Amniotic epithelial cell (primary cell): ENCODE results near the gene ITGA11.
A peak's percentile ranks its signal among the peaks of the same experiment; 100 is the strongest.

Source experiments
- DNase-seq: peaks from one replicate; pipeline ENCODE4 v3.0.0-alpha.2; 2010; ENCODE audit warnings: low read depth

The ITGA11 gene

DNA sequence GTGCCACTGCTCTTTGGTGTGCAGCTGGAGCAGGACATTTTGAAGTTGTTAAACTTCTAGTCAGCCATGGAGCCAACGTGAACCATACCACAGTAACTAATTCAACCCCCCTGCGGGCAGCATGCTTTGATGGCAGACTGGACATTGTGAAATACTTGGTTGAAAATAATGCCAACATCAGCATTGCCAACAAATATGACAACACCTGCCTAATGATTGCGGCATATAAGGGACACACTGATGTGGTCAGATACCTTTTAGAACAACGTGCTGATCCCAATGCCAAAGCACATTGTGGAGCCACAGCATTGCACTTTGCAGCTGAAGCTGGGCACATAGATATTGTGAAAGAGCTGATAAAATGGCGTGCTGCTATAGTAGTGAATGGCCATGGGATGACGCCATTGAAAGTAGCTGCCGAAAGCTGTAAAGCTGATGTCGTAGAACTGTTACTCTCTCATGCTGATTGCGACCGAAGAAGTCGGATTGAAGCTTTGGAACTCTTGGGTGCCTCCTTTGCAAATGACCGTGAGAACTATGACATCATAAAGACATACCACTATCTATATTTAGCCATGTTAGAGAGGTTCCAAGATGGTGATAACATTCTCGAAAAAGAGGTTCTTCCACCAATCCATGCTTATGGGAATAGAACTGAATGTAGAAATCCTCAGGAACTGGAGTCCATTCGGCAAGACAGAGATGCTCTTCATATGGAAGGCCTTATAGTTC is 142.2 kb downstream of the ITGA11 start:
- no peak for DNase-seq

DNA sequence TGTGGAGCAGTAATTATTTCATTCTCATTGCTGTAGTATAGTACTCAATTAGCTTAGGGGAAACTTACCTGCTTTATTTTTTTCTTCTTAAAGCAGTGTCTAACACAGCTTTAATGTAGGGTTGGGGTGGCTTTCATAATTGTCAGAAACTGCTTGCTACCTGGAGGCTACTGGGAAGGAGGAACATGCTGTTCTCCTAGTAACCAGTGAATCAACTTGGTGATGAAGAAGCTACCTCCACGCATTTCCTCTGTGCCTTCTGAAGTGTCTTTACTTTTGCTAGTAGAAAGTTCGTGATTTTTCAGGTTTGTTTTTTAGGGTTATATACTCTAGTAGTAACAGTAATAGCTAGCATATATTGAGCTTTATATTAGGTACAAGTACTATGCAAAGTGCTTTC is 142.9 kb downstream of the ITGA11 start:
- DNase-seq: no peak

DNA sequence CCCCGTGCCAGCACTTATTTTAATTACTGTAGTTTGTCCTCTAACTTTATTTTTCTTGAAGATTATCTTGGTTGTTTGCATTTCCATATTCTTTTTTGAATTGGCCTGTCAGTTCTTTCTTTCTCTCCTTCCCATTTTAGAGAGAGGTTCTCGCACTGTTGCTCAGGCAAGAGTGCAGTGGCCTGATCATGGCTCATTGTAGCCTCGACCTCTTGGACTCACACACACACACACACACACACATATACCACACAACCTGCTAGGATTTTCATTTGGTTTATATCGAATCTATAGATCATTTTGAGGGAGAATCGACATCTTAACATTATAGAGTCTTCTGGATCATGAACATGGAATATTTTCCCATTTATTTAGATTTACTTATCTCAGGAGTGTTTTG is 145.7 kb downstream of the ITGA11 start:
- no peak for DNase-seq

DNA sequence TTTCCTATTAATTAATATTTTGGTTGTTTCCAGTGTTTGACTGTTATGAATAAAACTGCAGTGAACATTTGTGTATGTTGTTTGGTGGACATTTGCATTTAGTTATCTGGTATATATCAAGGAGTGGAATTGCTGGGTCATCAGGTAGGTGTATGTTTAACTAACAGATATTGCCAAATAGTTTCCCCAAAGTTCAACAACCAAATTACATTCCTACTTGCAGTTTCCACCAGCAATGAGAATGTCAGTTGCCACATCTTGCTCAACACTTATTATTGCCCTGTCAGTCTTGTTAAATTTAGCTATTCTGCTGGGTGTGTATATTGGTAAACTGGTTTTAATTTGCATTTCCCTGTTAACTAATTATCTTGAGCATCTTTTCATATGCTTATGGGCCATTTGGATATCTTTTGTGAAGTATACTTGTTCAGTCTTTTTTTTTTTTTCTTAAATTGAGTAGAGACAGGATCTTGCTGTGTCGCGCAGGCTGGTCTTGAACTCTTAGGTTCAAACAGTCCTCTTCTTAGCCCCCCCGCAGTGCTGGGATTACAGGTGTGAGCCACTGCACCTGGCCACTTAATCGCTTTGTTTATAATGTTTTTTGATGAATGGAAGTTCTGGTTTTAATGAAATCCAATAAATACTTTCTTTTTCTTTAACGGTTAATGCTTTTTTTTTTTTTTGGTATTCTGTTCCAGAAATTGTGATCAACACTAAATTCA is 146.5 kb downstream of the ITGA11 start:
- DNase-seq: peak; percentile 48

DNA sequence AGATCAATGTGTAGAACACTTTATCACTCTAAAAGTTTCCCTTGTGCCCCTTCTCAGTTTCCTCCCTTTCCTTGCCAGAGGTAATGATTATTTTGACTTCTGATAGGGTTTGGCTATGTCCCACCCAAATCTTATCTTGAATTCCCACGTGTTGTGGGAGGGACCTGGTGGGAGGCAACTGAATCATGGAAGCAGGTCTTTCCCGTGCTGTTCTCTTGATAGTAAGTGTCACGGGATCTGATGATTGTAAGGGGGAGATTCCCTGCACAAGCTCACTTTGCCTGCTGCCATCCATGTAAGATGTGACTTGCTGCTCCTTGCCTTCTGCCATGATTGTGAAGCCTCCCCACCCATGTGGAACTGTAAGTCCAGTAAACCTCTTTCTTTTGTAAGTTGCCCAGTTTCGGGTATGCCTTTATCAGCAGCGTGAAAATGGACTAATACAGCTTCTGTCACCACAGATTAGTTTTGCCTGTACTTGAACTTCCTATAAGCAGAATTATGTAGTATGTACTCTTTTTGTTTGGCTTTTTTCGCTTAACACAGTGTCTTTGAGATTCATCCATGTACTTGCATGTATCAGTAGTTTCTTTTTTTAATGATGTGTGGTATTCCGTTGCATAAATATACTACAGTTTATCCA is 147.2 kb downstream of the ITGA11 start:
- DNase-seq: no peak

DNA sequence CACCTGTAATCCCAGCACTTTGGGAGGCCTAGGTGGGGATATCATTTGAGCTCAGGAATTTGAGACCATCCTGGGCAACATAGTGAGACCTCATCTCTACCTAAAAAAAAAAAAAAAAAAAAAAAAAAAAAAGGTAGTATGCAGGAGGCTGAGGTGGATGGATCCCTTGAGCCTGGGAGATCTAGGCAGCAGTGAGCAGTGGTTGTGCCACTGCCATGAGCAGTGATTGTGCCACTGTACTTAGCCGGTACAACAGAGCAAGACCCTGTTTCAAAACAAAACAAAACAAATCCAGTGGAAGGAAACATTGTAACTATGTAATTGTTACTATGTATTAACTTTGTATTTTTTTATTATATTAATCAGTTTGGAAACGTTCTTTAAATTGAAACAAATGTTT is 148.6 kb downstream of the ITGA11 start:
- no peak for DNase-seq

DNA sequence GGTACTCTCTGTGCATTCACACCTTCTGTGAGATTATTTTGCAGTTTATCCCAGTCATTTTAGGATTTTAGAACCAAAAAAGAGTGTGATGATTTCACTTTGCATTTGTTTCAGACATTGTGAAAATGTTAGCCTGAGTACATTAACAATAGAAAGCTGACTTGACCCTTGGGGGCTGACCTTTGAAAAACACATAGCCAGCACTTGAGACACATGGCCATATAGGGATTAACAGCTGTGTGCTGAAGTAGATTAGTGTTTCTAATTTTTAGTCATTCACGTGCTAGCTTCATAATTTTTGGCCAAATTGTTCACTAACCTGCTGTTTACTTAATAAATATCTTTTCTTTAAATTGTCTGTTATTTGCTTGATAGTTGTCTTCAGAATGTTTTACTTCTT is 151.0 kb downstream of the ITGA11 start:
- DNase-seq: no peak

DNA sequence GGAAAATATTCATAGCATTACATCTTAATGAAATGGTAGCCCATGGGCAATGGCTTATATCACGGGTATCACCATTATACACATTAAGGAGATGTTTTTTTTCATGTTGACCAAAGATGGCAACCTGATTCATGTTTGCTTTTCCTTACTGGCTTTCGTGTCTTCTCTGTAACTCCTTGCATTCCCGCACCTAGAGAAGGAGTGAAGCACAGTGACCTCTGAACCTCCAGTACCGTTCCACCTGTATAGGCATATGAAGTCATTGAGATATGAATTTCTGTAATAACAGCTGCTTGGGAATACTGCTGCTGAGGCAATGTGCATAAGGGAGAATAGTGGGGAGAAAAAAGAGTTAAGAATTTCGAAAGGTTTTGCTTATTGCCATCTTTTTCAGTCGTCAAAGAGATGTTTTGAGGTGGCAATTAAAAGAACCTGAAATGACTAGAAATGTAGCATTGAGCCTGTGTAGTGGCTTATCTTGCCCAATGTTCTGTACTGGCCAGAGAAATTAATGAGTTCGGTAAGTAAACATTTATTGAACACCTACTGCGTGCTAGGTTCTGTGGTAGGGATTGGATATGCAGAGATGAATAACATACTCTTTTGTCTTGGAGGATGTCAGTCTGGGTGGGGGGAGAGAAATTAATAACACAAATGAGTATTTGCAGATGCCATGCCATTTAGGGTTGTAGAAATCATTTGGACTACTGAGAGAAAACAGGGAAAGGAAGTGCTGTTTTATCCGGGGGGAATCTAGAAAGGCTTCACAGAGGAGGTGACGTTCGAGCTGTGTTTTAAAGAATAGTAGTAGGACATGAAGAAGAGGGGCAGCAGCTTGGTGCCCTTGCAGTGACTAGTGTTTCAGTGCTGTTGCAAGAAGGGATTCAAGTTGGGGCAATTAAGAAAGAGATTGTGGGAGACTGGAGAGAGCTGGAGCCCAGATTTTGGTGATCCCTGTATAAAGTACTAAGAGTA is 151.9 kb downstream of the ITGA11 start:
- DNase-seq: no peak

DNA sequence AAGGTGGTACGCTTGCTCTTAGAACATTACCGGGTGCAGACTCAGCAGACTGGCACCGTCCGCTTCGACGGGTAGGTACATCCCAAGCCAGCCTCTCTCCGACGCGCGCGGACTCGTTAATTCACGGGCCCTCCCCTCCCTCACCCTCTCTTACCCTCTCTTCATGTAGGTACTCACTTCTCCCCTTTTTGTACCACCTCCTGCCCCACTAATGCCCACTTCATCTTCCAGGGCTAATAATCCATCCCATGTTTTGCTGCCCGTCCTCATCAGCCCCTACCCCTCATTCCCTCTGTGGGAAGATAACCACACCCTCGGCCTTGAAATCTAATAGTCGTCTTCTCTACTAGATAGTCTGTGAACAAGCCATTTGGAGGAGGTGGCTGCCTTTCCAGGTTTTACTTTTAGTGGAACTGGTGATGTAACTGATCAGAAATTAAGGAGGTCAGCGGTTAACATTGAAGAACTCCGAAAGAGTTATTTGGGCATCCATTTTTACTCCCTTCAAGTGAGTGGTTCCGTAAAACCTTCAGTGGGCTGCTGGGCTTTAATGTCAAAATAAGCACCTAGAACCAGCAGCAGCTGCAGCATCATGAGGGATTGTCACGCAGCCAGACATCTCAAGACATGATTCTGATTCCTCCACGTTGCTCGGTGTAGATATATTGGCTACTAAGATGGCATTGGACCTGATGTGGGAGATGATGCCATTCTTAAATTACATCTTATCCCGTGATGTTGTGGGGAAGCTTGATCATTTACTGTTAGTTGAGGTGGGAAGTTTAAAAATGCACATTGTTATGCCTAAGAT is 153.2 kb downstream of the ITGA11 start:
- peak; percentile 36 for DNase-seq

DNA sequence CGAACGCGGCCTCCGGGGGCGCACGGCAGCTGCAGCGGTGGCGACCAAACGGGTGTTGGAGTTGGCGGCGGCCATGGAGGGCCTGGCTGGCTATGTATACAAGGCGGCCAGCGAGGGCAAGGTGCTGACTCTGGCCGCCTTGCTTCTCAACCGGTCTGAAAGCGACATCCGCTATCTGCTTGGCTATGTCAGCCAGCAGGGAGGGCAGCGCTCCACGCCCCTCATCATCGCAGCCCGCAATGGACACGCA is 153.7 kb downstream of the ITGA11 start:
- no peak for DNase-seq

DNA sequence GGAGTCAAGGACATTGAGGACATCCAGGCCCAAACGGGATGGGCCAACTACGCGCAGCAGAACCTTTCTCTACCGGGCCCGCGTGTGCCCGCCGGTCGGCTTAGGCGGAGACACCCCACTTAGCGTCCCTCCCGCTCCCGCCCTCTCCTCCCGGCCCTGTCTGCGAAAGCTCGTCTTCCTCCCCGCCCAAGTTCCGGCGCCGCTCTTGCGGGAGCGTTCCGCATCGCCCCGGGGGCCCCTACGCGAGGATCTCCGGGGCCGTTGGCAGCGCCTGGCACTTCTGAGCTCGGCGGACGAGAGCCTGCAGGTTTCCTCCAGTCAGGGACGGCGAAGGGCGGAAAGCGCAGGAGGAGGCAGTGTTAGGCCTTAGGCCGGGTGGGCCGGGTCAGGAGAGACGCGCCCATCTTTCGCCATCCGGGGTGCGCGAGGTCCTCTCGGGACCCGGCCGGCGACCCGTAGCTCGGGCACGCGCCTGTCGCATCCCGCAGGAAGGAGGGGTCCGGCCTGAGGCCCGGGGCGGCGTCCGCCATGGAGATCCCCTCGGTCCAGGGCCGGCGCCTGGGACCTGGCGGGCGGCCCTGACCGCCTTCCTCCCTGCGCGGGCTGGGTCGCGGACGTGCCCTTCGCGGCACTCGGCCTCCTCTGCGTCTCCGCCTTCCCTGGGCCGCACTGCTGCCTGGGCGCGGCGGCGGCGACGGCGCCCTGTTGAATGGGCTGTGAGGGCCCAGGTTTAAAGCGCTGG is 154.2 kb downstream of the ITGA11 start, which contains the start of gene FEM1B:
Gene FEM1B, plus strand, starts transcription at position 143 of the 742 bp plus-strand sequence. CDS start 673 bp downstream, outside the sequence.
- DNase-seq: peak; percentile 91

DNA sequence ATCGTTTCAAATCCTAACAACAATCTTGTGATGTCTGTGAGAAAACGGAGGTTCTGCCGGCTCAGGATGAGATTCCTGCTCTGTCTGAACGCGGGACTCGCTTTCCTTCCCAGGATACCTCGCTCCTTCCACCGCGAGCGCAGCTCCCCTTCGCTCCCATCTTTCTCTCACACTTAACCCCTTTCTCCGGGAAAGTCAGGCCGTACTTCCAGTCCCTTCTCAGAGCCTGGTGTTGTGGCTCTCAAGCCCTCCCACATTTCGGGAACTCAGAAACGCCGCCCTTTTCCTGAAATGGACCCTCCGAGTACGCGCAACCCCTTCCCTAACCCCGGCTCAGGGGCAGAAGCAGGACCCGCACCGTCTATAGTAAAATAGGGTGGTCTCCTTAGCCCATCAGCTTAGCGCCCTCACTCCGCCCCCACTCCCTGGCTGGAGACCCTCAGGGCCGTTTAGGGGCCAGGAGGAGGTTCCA is 154.8 kb downstream of the ITGA11 start:
- peak; percentile 56 for DNase-seq

DNA sequence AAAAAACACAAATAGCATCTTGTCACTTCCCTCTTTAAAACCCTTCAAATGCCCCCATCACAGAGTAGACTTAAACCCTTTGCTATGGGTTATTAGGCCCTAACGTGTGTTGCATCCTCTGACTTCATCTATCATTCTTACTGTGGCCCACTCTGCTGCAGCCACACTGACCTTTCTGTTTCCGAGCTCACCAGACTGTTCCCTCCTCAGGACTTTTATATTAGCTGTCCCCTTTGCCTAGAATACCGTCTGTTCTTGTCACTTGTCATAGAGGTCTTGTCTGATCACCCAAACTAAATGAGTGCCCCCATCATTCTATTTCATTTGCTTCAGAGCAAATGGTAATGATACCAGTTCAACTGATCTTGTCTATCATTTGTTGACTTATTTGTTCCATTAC is 155.3 kb downstream of the ITGA11 start:
- DNase-seq: no peak

DNA sequence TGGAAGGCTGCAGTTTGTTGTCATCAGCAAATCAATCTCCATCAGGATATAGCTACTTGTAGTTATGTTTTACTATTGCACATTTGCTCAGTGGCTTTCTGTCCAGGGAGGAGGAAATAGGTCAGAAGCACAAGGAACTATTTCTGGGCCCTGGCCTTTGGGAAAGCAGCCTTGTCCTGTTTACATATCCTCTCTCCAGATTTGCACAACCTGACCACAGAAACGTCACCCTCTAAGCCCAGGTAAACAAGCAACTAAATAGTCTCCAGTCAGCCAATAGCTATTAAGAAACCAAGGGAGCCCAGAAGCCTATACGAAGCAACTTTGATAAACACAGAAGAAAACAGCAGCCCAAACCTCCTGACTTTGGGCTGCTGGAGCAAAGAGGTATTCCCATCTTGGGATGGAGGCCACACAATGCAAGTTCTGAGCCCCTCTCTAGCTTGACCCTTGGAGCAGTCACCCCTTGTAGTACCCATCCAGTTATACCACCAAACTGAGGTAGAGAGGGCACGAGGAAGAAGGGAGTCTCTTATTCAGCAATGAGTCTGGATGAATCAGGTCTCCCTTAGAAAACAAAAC is 156.7 kb downstream of the ITGA11 start:
- DNase-seq: peak; percentile 88

DNA sequence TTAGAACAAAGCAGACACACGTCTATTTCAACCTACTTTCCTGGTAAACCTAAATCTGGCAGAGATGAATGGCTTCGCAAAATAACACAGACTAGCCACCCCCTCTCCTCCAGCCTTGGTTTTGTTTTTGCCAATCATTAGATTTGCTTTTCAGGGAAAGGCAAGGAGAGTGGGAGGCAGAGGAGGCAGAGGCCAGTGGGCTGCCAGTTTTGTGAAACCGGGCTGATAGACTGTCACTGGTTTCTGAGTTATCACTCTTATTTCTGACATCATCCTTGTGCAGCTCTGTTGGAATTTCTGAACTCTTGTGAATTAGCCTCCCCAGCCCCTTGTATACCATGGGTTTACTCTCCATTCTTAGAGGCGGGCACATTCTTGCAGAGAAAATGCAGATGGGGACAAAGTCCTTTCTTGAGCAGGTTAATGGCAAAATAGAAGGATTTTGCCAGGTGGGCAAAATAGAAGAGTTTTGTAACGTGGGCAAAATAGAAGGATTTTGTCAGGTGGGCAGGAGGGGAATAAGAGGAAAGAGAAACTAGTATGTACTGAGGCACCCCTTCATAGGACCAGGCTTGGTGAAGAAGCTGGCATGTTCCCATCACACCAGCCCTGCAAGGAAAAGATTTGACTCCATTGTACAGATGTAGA is 157.6 kb downstream of the ITGA11 start:
- no peak for DNase-seq

DNA sequence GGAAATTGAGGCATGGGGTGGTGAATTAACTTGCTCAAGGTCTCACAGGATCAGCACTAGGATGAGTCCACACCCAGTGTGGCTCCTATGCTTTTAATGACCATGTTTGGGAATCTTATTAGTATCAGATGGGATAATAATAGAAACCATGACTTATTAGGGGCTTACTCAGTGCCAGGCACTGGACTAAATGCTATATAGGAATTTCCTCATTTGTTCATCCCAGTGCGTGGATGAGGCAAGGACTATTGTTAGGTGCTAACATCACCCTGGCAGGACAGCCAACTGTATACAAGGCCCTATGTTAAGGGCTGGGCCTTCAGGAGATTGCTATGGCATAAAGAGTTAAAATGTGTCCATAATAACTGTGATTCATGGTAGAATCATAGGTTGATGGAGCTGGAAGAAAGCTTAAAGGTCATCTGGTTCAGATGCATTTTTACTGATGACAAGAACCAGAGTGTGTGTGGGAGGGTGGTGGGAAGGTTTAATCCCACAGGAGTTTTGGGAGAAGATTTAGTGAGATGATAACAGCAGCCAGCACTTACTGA is 159.2 kb downstream of the ITGA11 start:
- DNase-seq: peak; percentile 99

DNA sequence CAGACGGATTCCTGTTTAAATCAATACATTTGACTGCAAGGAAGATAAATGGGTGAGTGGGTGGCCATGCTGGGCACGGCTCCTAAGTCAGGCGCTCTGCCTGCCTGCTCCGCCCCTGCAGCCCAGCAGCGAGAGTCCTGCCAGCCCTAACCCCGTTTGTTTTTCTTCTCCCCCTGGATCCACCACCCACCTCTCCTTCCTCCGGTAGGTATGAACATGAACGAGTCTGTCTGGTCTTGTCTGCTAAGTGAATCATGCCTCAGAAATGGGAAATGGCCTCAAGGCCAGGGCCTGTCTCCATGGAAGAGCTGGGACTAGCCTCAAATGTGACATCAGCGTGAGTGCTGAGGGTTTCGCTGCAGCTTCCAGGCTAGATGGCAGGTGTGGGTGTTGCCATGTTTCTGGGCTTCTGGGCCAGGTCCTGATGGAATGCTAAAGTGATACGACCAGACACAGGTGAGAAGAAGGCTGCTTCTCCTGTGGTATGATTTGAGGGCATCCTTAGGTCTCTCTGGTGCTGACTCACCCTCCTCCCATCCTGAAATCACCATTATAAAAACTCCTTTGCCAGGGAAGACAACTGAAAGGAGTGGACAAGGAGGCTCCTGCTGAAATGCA is 160.0 kb downstream of the ITGA11 start:
- DNase-seq: peak; percentile 81

DNA sequence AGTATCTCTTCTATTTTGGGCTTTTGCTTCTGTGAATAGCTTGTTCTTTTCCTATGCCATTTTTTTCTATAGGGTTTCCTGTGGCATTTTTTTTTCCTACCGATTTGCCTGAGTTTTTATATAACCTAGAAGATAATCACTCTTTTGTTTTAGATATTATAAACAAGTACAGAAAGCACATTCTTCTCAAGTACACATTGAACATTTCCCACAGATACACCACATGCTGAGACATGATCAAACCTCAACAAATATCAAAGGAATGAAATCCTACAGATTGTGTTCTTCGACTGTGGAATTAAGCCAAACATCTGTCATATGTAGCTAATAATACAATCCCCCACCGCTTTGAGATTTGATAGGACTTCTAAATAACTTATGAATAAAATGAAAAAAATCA is 163.6 kb downstream of the ITGA11 start:
- no peak for DNase-seq

DNA sequence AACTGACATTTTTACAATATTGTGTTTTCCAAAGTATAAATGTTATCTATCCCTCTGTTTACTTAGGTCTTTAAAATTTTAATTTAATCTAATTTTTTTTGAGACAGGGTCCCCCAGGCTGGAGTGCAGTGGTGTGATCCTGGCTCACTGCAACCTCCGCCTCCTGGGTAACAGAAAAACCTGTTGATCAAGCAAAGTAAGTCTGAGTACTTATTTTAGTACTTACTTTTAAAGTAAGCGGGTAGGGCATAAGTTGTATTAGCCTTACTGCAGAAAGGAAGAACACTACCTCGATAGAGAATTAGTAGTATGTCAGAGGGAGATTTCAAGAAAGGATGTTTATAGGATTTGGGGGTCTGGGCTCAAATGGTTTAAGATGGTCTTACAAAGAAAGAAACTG is 166.3 kb downstream of the ITGA11 start:
- no peak for DNase-seq
